K562 (cell line): ENCODE results near the gene COPS4. TPM values are rescaled to one million over a fixed set of nuclear protein-coding genes. Genes with fewer than 3 reads are reported as not detected.
A peak's percentile ranks its signal among the peaks of the same experiment; 100 is the strongest.

ENCODE experiments used
- ADNP ChIP-seq: fragments of 200-800 bp; sonication (Bioruptor generic); IDR thresholded peaks from 2 replicates; pipeline ENCODE4 v1.6.1; 2016; ENCODE audit warnings: missing genetic modification characterization, missing compliant biosample characterization
- BACH1 ChIP-seq: fragments of 200-800 bp; sonication (Bioruptor generic); IDR thresholded peaks from 2 replicates; pipeline ENCODE4 v1.6.1; 2016; ENCODE audit warnings: missing genetic modification characterization, missing compliant biosample characterization
- CGGBP1 ChIP-seq: fragments of 250-450 bp; sonication (Bioruptor Pico); IDR thresholded peaks from 2 replicates; pipeline ENCODE4 v1.9.0; 2021; ENCODE audit warnings: mild to moderate bottlenecking
- DPF2 ChIP-seq: fragments of 450-650 bp; IDR thresholded peaks from 2 replicates; pipeline ENCODE4 v1.6.1; 2016
- EP300 ChIP-seq: IDR thresholded peaks from 2 replicates; pipeline ENCODE4 v1.6.1; 2012; ENCODE audit warnings: low read length, improper control_type of control experiment
- HSF4 ChIP-seq: fragments of 250-450 bp; sonication (Bioruptor Pico); IDR thresholded peaks from 2 replicates; pipeline ENCODE4 v2.1.2; 2022; ENCODE audit warnings: mild to moderate bottlenecking, moderate library complexity, borderline replicate concordance
- JUNB ChIP-seq: fragments of 450-650 bp; formaldehyde crosslinking; conservative IDR thresholded peaks from 2 replicates; pipeline ENCODE4 v1.4.0; 2020; ENCODE audit warnings: mild to moderate bottlenecking
- KHSRP ChIP-seq: fragments of 450-650 bp; IDR thresholded peaks from 2 replicates; pipeline ENCODE4 v1.6.1; 2017
- KLF10 ChIP-seq: fragments of 250-450 bp; sonication (Bioruptor Pico); IDR thresholded peaks from 2 replicates; pipeline ENCODE4 v1.6.1; 2021; ENCODE audit warnings: matching md5 sums
- MAFK ChIP-seq: IDR thresholded peaks from 2 replicates; pipeline ENCODE4 v1.6.1; 2011; ENCODE audit warnings: low read length, improper control_type of control experiment
- NCOA1 ChIP-seq: fragments of 450-650 bp; IDR thresholded peaks from 2 replicates; pipeline ENCODE4 v1.6.1; 2016; ENCODE audit warnings: low read depth
- PHB2 ChIP-seq: fragments of 450-650 bp; IDR thresholded peaks from 2 replicates; pipeline ENCODE4 v1.6.1; 2017; ENCODE audit warnings: low read depth
- PHF21A ChIP-seq: fragments of 450-650 bp; IDR thresholded peaks from 2 replicates; pipeline ENCODE4 v1.6.1; 2017; ENCODE audit warnings: low read depth, borderline replicate concordance
- PKNOX1 ChIP-seq: fragments of 450-650 bp; IDR thresholded peaks from 2 replicates; pipeline ENCODE4 v1.6.1; 2016
- PTTG1 ChIP-seq: fragments of 450-650 bp; IDR thresholded peaks from 2 replicates; pipeline ENCODE4 v1.6.1; 2016; ENCODE audit warnings: low read depth, mild to moderate bottlenecking, missing genetic modification characterization, missing compliant biosample characterization
- SRF ChIP-seq, 2 experiments: fragments of 250-450, 450-650 bp in 1 of 2; sonication (Bioruptor Pico) in 1 of 2; sonication (generic) in 1 of 2; formaldehyde crosslinking; IDR thresholded peaks; 2 replicates each; pipeline versions ENCODE4 v1.5.0 to v1.5.1; 2020 to 2022; ENCODE audit warnings: mild to moderate bottlenecking in 1 of 2, missing genetic modification reagents in 1 of 2
- STAT5A ChIP-seq: IDR thresholded peaks from 2 replicates; pipeline ENCODE4 v1.6.1; 2012; ENCODE audit warnings: low read length, inconsistent platforms, borderline replicate concordance
- STAT5B ChIP-seq: fragments of 250-450 bp; sonication (Bioruptor Pico); IDR thresholded peaks from 2 replicates; pipeline ENCODE4 v1.8.0; 2021; ENCODE audit warnings: mild to moderate bottlenecking, inconsistent platforms
- TARDBP ChIP-seq: fragments of 450-650 bp; IDR thresholded peaks from 2 replicates; pipeline ENCODE4 v1.6.1; 2016
- TFAM ChIP-seq: fragments of 250-450 bp; sonication (Bioruptor Pico); conservative IDR thresholded peaks from 2 replicates; pipeline ENCODE4 v1.5.0; 2021; ENCODE audit warnings: mild to moderate bottlenecking, moderate library complexity
- TFE3 ChIP-seq: fragments of 450-650 bp; formaldehyde crosslinking; IDR thresholded peaks from 2 replicates; pipeline ENCODE4 v1.4.0; 2020; ENCODE audit warnings: mild to moderate bottlenecking, mixed read lengths
- ZNF282 ChIP-seq: sonication (generic); formaldehyde crosslinking; IDR thresholded peaks from 2 replicates; pipeline ENCODE4 v1.8.1; 2023; ENCODE audit warnings: missing genetic modification reagents
- ZNF75A ChIP-seq: fragments of 450-650 bp; formaldehyde crosslinking; IDR thresholded peaks from 2 replicates; pipeline ENCODE4 v1.4.0; 2020; ENCODE audit warnings: mild to moderate bottlenecking
- ZNF785 ChIP-seq: fragments of 250-450 bp; sonication (Bioruptor Pico); IDR thresholded peaks from 2 replicates; pipeline ENCODE4 v1.4.0; 2020; ENCODE audit warnings: mild to moderate bottlenecking
- ZNF79 ChIP-seq: fragments of 250-450 bp; sonication (Bioruptor Pico); IDR thresholded peaks from 2 replicates; pipeline ENCODE4 v1.4.0; 2020; ENCODE audit warnings: low read depth, mild to moderate bottlenecking, moderate library complexity
- polyA plus RNA-seq, 8 experiments: library from polyadenylated mRNA; depleted of rRNA in 4 of 8; stranded (reverse) in 5 of 8; unstranded in 3 of 8; fragments of >200 nt; fragmentation: Nextera tagmentation in 2 of 8; fragmentation: Illumina TruSeq in 1 of 8; extraction: Ambion mirVana in 2 of 8; extraction: Trizol in 1 of 8; gene quantifications; 2 replicates each; pipeline versions ENCODE4 v1.2.1 to v1.2.3, GENCODE V29; 2011 to 2014; ENCODE audit warnings: inconsistent platforms in 1 of 8, missing spikeins in 1 of 8
- total RNA-seq, 7 experiments: library from RNA; depleted of rRNA in 6 of 7; stranded (reverse); fragments of >200 nt in 6 of 7; fragmentation: Illumina TruSeq in 2 of 7; extraction: Trizol in 2 of 7; gene quantifications; 2 replicates each; pipeline versions ENCODE4 v1.2.1 to v1.2.3, GENCODE V29; 2011 to 2021; ENCODE audit warnings: low replicate concordance in 1 of 7
- TF ChIP-seq, protein P1 (sequence below), 2 experiments: fragments of 450-650 bp; conservative IDR thresholded peaks; 2 replicates each; pipeline ENCODE4 v1.6.1; 2017; ENCODE audit warnings: mild to moderate bottlenecking in 2 of 2, moderate library complexity in 2 of 2

Gene COPS4
- total and polyA plus RNA-seq, 9 of the 15 experiments (the other 6 are each of a cell fraction or from before 2014, with no cell fraction given) = 44.7 to 180 (median 70.9) TPM

GRCh38 chr4:83034630-83035494 is at the start of gene COPS4 (continued):
- TF ChIP-seq NCOA1 (peak; percentile 97), ZNF75A (CRISPR knock-in tag) (no peak), KHSRP (no peak), HSF4 (CRISPR knock-in tag) (no peak), STAT5A (peak; percentile 59; the same call in 1 of the 2 replicates), BACH1 (tag) (no peak), JUNB (CRISPR knock-in tag) (no peak), TARDBP (peak; percentile 55; the same call in 1 of the 2 replicates), TFE3 (CRISPR knock-in tag) (no peak), ADNP (tag) (no peak; the same call in 1 of the 2 replicates), SRF (CRISPR knock-in tag; IDR thresholded peaks at IDR 0.05) (no peak), PHF21A (peak; percentile 88), MAFK (no peak), DPF2 (peak; percentile 36; the same call in 1 of the 2 replicates), KLF10 (CRISPR knock-in tag) (no peak), PTTG1 (tag) (no peak), TFAM (CRISPR knock-in tag) (no peak), STAT5B (CRISPR knock-in tag) (no peak), EP300 (peak; percentile 55; the same call in 1 of the 2 replicates), PHB2 (no peak), CGGBP1 (CRISPR knock-in tag) (peak; percentile 73; the same call in 1 of the 2 replicates), ZNF785 (no peak), ZNF79 (CRISPR knock-in tag) (no peak), PKNOX1 (peak; percentile 76), ZNF282 (CRISPR knock-in tag) (no peak)
- TF ChIP-seq, protein P1, sequence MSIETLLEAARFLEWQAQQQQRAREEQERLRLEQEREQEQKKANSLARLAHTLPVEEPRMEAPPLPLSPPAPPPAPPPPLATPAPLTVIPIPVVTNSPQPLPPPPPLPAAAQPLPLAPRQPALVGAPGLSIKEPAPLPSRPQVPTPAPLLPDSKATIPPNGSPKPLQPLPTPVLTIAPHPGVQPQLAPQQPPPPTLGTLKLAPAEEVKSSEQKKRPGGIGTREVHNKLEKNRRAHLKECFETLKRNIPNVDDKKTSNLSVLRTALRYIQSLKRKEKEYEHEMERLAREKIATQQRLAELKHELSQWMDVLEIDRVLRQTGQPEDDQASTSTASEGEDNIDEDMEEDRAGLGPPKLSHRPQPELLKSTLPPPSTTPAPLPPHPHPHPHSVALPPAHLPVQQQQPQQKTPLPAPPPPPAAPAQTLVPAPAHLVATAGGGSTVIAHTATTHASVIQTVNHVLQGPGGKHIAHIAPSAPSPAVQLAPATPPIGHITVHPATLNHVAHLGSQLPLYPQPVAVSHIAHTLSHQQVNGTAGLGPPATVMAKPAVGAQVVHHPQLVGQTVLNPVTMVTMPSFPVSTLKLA (conservative IDR thresholded peaks at IDR 0.05) = peak; percentile 75 to 81
